ENCODE data around the gene RASSF5. TPM values are rescaled to one million over a fixed set of nuclear protein-coding genes. Genes with fewer than 3 reads are reported as not detected.

Gene RASSF5
- total and polyA plus RNA-seq, 9 of the 15 experiments (the other 6 are each of a cell fraction or from before 2014, with no cell fraction given): 6.1 to 41.0 (median 25.2) TPM

DNA sequence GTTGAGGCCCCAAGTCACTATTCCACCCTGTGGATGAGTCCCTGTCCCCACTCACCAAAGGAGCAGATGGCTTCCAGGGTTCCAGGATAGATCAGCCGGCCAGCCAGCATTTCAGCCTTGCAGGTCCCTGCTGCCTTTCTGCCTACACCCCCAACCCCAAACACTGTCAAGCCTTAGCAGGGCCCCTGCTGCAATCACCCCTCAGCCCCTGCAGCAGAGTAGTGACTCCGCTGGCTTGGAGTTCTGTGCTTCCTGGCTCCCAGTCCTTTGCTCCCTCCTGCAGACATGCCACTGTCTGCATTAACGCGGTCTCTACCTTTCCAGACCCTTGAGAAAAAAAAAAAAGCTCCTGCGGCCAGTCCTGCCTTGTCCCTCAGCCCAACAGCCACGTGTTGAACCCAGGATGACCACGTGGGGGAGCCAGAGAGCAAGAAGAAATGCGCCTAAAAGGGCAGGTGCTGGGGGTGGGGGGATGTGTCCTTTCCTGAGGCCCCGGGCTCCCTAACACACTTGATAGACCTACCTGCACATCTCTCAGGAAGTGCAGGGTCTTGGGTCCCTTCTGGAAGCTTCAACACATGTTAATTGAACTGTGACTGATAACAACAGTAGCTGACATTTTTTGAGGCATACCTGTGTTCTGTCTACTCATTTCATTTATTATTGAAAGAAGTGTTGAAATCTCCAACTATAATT is 37.4 kb downstream of the RASSF5 start:
- FAIRE-seq (peak; percentile 92), ATAC-seq (peak; percentile 98), DNase-seq (ENCODE audit: extremely low read depth in 1 of 4, low spot score in 3 of 4) (peak; percentile 88 to 94 (median 92))
- Histone ChIP-seq H3K4me2 (ENCODE audit: insufficient read depth, low read length) (no peak overlapping the region), H3K4me1 (replicated peaks in 1 of 2; ENCODE audit: control insufficient read depth in 2 of 2, insufficient read depth in 2 of 2, low read length in 2 of 2) (peaks cover 7% of the 10 kb centered on the region in 2 experiments; a peak in 4 of 5 replicates), H3K9ac (ENCODE audit: insufficient read depth in 1 of 2, low read depth in 2 of 2, low read length in 2 of 2) (peak overlapping the region in 1 of 2 experiments; percentile 66; a peak in 2 of 4 replicates), H3K4me3 (no peak overlapping the region), H4K20me1 (replicated peaks; ENCODE audit: control insufficient read depth, insufficient read depth, low read length) (no peaks in the 10 kb centered on the region), H3K79me2 (ENCODE audit: control insufficient read depth, insufficient read depth, low read length) (no peaks in the 10 kb centered on the region), H3K27me3 (ENCODE audit: control insufficient read depth in 2 of 2, insufficient read depth in 2 of 2, low read length in 2 of 2) (no peaks in the 10 kb centered on the region), H3K9me1 (ENCODE audit: control insufficient read depth, insufficient read depth, low read length) (no peaks in the 10 kb centered on the region), H3K9me3 (replicated peaks; ENCODE audit: control insufficient read depth, insufficient read depth, low read depth, low read length) (no peaks in the 10 kb centered on the region), H3K27ac (ENCODE audit: extremely low read depth, low read depth, low read length) (no peak overlapping the region), H3K36me3 (ENCODE audit: control insufficient read depth, insufficient read depth, low read length) (no peaks in the 10 kb centered on the region), H2AFZ (ENCODE audit: low read depth, low read length) (peak overlapping the region; percentile 27; the same call in 1 of the 2 replicates)
- POLR2A ChIA-PET: interaction anchor here (0.6 to 1.5 kb wide), 4 partner anchors 11 to 43 kb away, joined by 3 to 6 read pairs (median 4); no protein-coding TSS in a partner anchor
- CTCF ChIA-PET (ENCODE audit: low intra/inter-chr PET ratio): interaction anchor here (0.7 to 2.8 kb wide), 8 partner anchors 14 to 1073 kb away, joined by 3 to 35 read pairs (median 3); no protein-coding TSS in a partner anchor
- no TSS peak for BruUV-seq (replicated peaks)
- 6% methylated on average over 9 of the region's 9 CpGs for WGBS (ENCODE audit: insufficient coverage, low coverage, missing lambda C conversion rate)
- in situ Hi-C loops (cut with MboI): loop anchor here (5.0 kb wide), 1 partner anchor 38 kb away; no protein-coding TSS in a partner anchor
- intact Hi-C loops (cut with micrococcal nuclease): loop anchor here (1.0 kb wide), 3 partner anchors 31 to 54 kb away; no protein-coding TSS in a partner anchor
- TF ChIP-seq BRF1 (IDR thresholded peaks at IDR 0.05; ENCODE audit: borderline replicate concordance, extremely low read depth, insufficient read length): no peak
- TF ChIP-seq, protein P1, sequence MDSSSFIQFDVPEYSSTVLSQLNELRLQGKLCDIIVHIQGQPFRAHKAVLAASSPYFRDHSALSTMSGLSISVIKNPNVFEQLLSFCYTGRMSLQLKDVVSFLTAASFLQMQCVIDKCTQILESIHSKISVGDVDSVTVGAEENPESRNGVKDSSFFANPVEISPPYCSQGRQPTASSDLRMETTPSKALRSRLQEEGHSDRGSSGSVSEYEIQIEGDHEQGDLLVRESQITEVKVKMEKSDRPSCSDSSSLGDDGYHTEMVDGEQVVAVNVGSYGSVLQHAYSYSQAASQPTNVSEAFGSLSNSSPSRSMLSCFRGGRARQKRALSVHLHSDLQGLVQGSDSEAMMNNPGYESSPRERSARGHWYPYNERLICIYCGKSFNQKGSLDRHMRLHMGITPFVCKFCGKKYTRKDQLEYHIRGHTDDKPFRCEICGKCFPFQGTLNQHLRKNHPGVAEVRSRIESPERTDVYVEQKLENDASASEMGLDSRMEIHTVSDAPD (CRISPR knock-in tag; IDR thresholded peaks at IDR 0.05): no peak
- TF ChIP-seq HNRNPH1 (optimal IDR thresholded peaks at IDR 0.05; ENCODE audit: low read depth, low read length): no peak
- no peak for TF ChIP-seq XRCC3 (IDR thresholded peaks at IDR 0.05)
- TF ChIP-seq ZNF175 (CRISPR knock-in tag; IDR thresholded peaks at IDR 0.05; ENCODE audit: low read depth): no peak
- TF ChIP-seq RBM17 (IDR thresholded peaks at IDR 0.05; ENCODE audit: borderline replicate concordance, low read depth, low read length): no peak
- TF ChIP-seq ZNF41 (CRISPR knock-in tag; conservative IDR thresholded peaks at IDR 0.05): no peak
- TF ChIP-seq, protein P2, sequence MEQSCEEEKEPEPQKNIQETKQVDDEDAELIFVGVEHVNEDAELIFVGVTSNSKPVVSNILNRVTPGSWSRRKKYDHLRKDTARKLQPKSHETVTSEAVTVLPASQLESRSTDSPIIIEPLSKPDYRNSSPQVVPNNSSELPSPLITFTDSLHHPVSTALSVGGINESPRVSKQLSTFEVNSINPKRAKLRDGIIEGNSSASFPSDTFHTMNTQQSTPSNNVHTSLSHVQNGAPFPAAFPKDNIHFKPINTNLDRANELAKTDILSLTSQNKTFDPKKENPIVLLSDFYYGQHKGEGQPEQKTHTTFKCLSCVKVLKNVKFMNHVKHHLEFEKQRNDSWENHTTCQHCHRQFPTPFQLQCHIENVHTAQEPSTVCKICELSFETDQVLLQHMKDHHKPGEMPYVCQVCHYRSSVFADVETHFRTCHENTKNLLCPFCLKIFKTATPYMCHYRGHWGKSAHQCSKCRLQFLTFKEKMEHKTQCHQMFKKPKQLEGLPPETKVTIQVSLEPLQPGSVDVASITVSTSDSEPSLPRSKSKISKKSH (CRISPR knock-in tag; IDR thresholded peaks at IDR 0.05): no peak
- no peak for TF ChIP-seq HDAC1 (IDR thresholded peaks at IDR 0.05)
- TF ChIP-seq, protein P3, sequence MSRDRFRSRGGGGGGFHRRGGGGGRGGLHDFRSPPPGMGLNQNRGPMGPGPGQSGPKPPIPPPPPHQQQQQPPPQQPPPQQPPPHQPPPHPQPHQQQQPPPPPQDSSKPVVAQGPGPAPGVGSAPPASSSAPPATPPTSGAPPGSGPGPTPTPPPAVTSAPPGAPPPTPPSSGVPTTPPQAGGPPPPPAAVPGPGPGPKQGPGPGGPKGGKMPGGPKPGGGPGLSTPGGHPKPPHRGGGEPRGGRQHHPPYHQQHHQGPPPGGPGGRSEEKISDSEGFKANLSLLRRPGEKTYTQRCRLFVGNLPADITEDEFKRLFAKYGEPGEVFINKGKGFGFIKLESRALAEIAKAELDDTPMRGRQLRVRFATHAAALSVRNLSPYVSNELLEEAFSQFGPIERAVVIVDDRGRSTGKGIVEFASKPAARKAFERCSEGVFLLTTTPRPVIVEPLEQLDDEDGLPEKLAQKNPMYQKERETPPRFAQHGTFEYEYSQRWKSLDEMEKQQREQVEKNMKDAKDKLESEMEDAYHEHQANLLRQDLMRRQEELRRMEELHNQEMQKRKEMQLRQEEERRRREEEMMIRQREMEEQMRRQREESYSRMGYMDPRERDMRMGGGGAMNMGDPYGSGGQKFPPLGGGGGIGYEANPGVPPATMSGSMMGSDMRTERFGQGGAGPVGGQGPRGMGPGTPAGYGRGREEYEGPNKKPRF (IDR thresholded peaks at IDR 0.05; ENCODE audit: low read depth, low read length): no peak
- TF ChIP-seq NFE2L1 (tag; IDR thresholded peaks at IDR 0.05; ENCODE audit: borderline replicate concordance, low read depth): no peak
- TF ChIP-seq, protein P4, sequence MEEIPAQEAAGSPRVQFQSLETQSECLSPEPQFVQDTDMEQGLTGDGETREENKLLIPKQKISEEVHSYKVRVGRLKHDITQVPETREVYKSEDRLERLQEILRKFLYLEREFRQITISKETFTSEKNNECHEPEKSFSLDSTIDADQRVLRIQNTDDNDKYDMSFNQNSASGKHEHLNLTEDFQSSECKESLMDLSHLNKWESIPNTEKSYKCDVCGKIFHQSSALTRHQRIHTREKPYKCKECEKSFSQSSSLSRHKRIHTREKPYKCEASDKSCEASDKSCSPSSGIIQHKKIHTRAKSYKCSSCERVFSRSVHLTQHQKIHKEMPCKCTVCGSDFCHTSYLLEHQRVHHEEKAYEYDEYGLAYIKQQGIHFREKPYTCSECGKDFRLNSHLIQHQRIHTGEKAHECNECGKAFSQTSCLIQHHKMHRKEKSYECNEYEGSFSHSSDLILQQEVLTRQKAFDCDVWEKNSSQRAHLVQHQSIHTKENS (CRISPR knock-in tag; IDR thresholded peaks at IDR 0.05): no peak
- TF ChIP-seq MCM5 (IDR thresholded peaks at IDR 0.05; ENCODE audit: low read depth): no peak

Data from K562 (cell line).